Erythroblast (primary cell): ENCODE measurements around the gene MYO1H.

Experiments used
- GATA1 ChIP-seq: IDR thresholded peaks from 2 replicates; pipeline ENCODE4 v1.6.1; 2011; ENCODE audit warnings: low read depth, mild to moderate bottlenecking, control low read depth, low read length, moderate library complexity
- POLR2A ChIP-seq: IDR thresholded peaks from 2 replicates; pipeline ENCODE4 v1.6.1; 2011; ENCODE audit warnings: mild to moderate bottlenecking, low read length

- no peak for TF ChIP-seq POLR2A
- no peak for TF ChIP-seq GATA1
These were observed 100.6 kb downstream of the MYO1H start for GRCh38 chr12:109448272-109448671.
